ENCODE data around the gene CFLAR. TPM values are rescaled to one million over a fixed set of nuclear protein-coding genes. Genes with fewer than 3 reads are reported as not detected.

CFLAR gene
- total RNA-seq, 1 donor from 2014 or later = 47.5 TPM

DNA sequence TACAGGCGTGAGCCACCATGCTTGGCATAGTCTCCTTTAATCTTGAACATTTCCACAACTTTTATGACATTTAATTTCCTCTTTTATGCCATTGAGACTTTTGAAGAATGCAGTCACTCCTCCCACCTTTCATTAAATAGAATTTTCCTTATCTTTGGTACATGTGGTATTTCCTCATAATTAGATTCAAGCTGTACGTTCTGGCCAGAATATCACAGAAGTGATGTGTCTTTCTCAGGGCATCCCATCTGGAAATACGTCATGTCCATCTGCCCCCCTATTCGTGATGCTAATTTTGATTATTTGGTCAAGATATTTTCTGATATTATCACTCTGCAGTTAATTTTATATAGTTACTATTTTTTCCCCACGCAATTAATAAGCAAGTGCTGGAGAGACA lies 83.9 kb downstream of the CFLAR start:
- Mint-ChIP-seq H3K27me3 (ENCODE audit: low read depth, unreplicated experiment) (peaks cover 3% of the 10 kb centered on the region), H3K36me3 (ENCODE audit: low read depth, unreplicated experiment) (no peaks in the 10 kb centered on the region), H3K9me3 (ENCODE audit: unreplicated experiment) (no peaks in the 10 kb centered on the region), H3K4me1 (ENCODE audit: low read depth, unreplicated experiment) (no peaks in the 10 kb centered on the region), H3K4me3 (ENCODE audit: unreplicated experiment) (no peak overlapping the region), H3K27ac (ENCODE audit: unreplicated experiment) (no peak overlapping the region)
- H3K9ac ChIP-seq (ENCODE audit: low read length) = no peak overlapping the region
- H3K4me1 ChIP-seq (ENCODE audit: insufficient read depth, low read length) = no peaks in the 10 kb centered on the region
- no peaks in the 10 kb centered on the region for H3K9me3 ChIP-seq (ENCODE audit: insufficient read depth, low read depth, low read length)
- H3K79me2 ChIP-seq (ENCODE audit: insufficient read depth, low read length) = no peaks in the 10 kb centered on the region
- TF ChIP-seq EZH2 (IDR thresholded peaks at IDR 0.05; ENCODE audit: insufficient read depth, low read length) = no peak
- TF ChIP-seq, protein P1, sequence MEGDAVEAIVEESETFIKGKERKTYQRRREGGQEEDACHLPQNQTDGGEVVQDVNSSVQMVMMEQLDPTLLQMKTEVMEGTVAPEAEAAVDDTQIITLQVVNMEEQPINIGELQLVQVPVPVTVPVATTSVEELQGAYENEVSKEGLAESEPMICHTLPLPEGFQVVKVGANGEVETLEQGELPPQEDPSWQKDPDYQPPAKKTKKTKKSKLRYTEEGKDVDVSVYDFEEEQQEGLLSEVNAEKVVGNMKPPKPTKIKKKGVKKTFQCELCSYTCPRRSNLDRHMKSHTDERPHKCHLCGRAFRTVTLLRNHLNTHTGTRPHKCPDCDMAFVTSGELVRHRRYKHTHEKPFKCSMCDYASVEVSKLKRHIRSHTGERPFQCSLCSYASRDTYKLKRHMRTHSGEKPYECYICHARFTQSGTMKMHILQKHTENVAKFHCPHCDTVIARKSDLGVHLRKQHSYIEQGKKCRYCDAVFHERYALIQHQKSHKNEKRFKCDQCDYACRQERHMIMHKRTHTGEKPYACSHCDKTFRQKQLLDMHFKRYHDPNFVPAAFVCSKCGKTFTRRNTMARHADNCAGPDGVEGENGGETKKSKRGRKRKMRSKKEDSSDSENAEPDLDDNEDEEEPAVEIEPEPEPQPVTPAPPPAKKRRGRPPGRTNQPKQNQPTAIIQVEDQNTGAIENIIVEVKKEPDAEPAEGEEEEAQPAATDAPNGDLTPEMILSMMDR (IDR thresholded peaks at IDR 0.05; ENCODE audit: insufficient read depth, low read depth, low read length) = no peak
- no peak overlapping the region for H3K4me3 ChIP-seq (ENCODE audit: insufficient read depth, low read depth, low read length)
- FAIRE-seq (no peak), DNase-seq (ENCODE audit: low read depth) (no peak)
- H3K4me2 ChIP-seq (ENCODE audit: low read length) = no peak overlapping the region
- no peak overlapping the region for H2AFZ ChIP-seq (ENCODE audit: low read depth, low read length)
- no peaks in the 10 kb centered on the region for H3K27me3 ChIP-seq (ENCODE audit: insufficient read depth, low read length)
- no peak overlapping the region for H3K27ac ChIP-seq (ENCODE audit: low read depth, low read length)
- no peaks in the 10 kb centered on the region for H3K36me3 ChIP-seq (ENCODE audit: insufficient read depth, low read length)
- H4K20me1 ChIP-seq (ENCODE audit: insufficient read depth, low read length) = no peaks in the 10 kb centered on the region

DNA sequence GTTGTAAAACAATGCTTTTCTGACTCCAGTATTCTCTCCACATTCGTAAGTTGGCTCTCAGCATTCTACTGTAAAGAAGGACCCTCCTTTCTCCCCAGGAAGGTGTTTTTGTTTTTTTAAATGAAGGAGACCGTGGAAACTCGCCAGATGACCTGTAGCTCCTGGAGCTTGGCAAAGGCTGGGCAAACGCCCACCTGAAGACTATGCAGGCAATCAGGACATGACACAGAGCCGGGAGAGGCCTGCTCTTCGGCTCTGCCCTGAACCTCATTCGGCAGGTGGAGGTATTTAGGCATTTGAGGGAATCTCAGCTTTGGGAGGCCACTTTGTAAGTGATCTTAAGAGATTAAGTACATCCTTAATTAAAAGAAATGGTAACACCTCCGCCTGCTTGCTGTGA lies 84.4 kb downstream of the CFLAR start:
- no peaks in the 10 kb centered on the region for H4K20me1 ChIP-seq (ENCODE audit: insufficient read depth, low read length)
- Mint-ChIP-seq H3K4me3 (ENCODE audit: unreplicated experiment) (no peak overlapping the region), H3K27ac (ENCODE audit: unreplicated experiment) (no peak overlapping the region), H3K9me3 (ENCODE audit: unreplicated experiment) (no peaks in the 10 kb centered on the region), H3K36me3 (ENCODE audit: low read depth, unreplicated experiment) (no peaks in the 10 kb centered on the region), H3K27me3 (ENCODE audit: low read depth, unreplicated experiment) (peaks cover 3% of the 10 kb centered on the region), H3K4me1 (ENCODE audit: low read depth, unreplicated experiment) (peaks cover under 1% of the 10 kb centered on the region)
- no peak overlapping the region for H2AFZ ChIP-seq (ENCODE audit: low read depth, low read length)
- H3K79me2 ChIP-seq (ENCODE audit: insufficient read depth, low read length) = no peaks in the 10 kb centered on the region
- no peaks in the 10 kb centered on the region for H3K27me3 ChIP-seq (ENCODE audit: insufficient read depth, low read length)
- no peak for FAIRE-seq
- H3K9ac ChIP-seq (ENCODE audit: low read length) = no peak overlapping the region
- H3K36me3 ChIP-seq (ENCODE audit: insufficient read depth, low read length) = no peaks in the 10 kb centered on the region
- no peak for TF ChIP-seq EZH2 (IDR thresholded peaks at IDR 0.05; ENCODE audit: insufficient read depth, low read length)
- TF ChIP-seq, protein P1 (IDR thresholded peaks at IDR 0.05; ENCODE audit: insufficient read depth, low read depth, low read length) = no peak
- no peaks in the 10 kb centered on the region for H3K4me1 ChIP-seq (ENCODE audit: insufficient read depth, low read length)
- no peak for DNase-seq (ENCODE audit: low read depth)
- H3K4me2 ChIP-seq (ENCODE audit: low read length) = no peak overlapping the region
- no peak overlapping the region for H3K4me3 ChIP-seq (ENCODE audit: insufficient read depth, low read depth, low read length)
- no peak overlapping the region for H3K27ac ChIP-seq (ENCODE audit: low read depth, low read length)
- no peaks in the 10 kb centered on the region for H3K9me3 ChIP-seq (ENCODE audit: insufficient read depth, low read depth, low read length)

DNA sequence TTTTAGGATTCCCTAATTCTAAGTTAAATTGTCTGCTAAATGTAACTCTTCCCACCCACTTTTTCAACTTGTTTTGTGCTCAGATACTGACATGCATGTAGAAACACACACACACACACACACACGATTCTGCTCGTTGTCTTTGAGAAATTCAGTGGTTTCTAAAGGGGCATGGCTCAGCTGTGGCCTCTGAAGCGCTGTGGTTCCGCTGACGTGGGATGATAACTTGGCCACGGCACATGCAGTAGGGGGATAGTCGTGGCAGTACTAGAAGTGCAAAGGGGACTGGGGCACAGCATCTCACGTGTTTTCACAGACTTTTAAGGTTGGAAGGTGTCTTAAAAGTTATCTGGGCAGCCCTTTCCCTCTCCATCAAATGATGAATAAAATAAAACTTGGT lies 85.4 kb downstream of the CFLAR start:
- FAIRE-seq = no peak
- H2AFZ ChIP-seq (ENCODE audit: low read depth, low read length) = no peak overlapping the region
- no peak overlapping the region for H3K4me2 ChIP-seq (ENCODE audit: low read length)
- no peak overlapping the region for H3K27ac ChIP-seq (ENCODE audit: low read depth, low read length)
- H3K27ac Mint-ChIP-seq (ENCODE audit: unreplicated experiment) = no peak overlapping the region
- H4K20me1 ChIP-seq (ENCODE audit: insufficient read depth, low read length) = no peaks in the 10 kb centered on the region
- peaks cover 6% of the 10 kb centered on the region for H3K4me1 Mint-ChIP-seq (ENCODE audit: low read depth, unreplicated experiment)
- no peak for DNase-seq (ENCODE audit: low read depth)
- H3K36me3 Mint-ChIP-seq (ENCODE audit: low read depth, unreplicated experiment) = no peaks in the 10 kb centered on the region
- TF ChIP-seq, protein P1 (IDR thresholded peaks at IDR 0.05; ENCODE audit: insufficient read depth, low read depth, low read length) = no peak
- H3K4me3 ChIP-seq (ENCODE audit: insufficient read depth, low read depth, low read length) = no peak overlapping the region
- H3K4me1 ChIP-seq (ENCODE audit: insufficient read depth, low read length) = no peaks in the 10 kb centered on the region
- H3K36me3 ChIP-seq (ENCODE audit: insufficient read depth, low read length) = no peaks in the 10 kb centered on the region
- H3K9ac ChIP-seq (ENCODE audit: low read length) = no peak overlapping the region
- no peak overlapping the region for H3K4me3 Mint-ChIP-seq (ENCODE audit: unreplicated experiment)
- H3K9me3 ChIP-seq (ENCODE audit: insufficient read depth, low read depth, low read length) = no peaks in the 10 kb centered on the region
- H3K79me2 ChIP-seq (ENCODE audit: insufficient read depth, low read length) = no peaks in the 10 kb centered on the region
- H3K9me3 Mint-ChIP-seq (ENCODE audit: unreplicated experiment) = no peaks in the 10 kb centered on the region
- H3K27me3 ChIP-seq (ENCODE audit: insufficient read depth, low read length) = no peaks in the 10 kb centered on the region
- H3K27me3 Mint-ChIP-seq (ENCODE audit: low read depth, unreplicated experiment) = no peaks in the 10 kb centered on the region

All from astrocyte (in vitro differentiated cells and primary cell).